GM12875 (cell line): ENCODE data around the gene FITM1.

ENCODE experiments used
- H3K4me3 ChIP-seq: one replicate; pipeline ENCODE4 v1.5.1; 2011; ENCODE audit warnings: low read depth, low read length, control low read depth
- TF ChIP-seq, protein P1 (sequence below): IDR thresholded peaks from 2 replicates; pipeline ENCODE4 v1.5.1; 2011; ENCODE audit warnings: low read depth, mild to moderate bottlenecking, control low read depth, inconsistent platforms, low read length, moderate library complexity, borderline replicate concordance; ENCODE audit not compliant: insufficient read depth

Gene FITM1

GRCh38 chr14:24085215-24085614 lies 45.2 kb upstream of the FITM1 start:
- H3K4me3 ChIP-seq = no peak overlapping the region
- TF ChIP-seq, protein P1, sequence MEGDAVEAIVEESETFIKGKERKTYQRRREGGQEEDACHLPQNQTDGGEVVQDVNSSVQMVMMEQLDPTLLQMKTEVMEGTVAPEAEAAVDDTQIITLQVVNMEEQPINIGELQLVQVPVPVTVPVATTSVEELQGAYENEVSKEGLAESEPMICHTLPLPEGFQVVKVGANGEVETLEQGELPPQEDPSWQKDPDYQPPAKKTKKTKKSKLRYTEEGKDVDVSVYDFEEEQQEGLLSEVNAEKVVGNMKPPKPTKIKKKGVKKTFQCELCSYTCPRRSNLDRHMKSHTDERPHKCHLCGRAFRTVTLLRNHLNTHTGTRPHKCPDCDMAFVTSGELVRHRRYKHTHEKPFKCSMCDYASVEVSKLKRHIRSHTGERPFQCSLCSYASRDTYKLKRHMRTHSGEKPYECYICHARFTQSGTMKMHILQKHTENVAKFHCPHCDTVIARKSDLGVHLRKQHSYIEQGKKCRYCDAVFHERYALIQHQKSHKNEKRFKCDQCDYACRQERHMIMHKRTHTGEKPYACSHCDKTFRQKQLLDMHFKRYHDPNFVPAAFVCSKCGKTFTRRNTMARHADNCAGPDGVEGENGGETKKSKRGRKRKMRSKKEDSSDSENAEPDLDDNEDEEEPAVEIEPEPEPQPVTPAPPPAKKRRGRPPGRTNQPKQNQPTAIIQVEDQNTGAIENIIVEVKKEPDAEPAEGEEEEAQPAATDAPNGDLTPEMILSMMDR = no peak

GRCh38 chr14:24086193-24086955 lies 44.1 kb upstream of the FITM1 start:
- TF ChIP-seq, protein P1 = no peak
- no peak overlapping the region for H3K4me3 ChIP-seq

DNA sequence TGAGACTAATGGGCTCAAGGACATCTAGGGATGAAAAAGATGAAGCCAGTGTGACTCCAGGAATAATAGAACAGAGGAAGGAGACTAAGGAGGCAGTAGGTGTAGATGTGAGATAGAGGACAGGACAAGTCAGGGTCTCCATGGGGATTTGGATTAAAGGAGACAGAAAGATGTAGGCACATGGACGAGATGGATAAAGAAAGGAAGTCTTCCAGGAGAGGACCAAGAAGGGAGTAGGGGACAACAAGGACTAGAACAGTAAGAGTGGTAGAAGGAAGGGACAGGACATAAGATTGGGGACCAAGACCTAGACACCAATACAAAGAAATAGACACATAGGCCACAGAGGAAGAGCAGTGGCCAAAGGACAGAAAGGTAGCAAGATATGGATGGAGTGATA lies 43.5 kb upstream of the FITM1 start:
- H3K4me3 ChIP-seq = no peak overlapping the region
- TF ChIP-seq, protein P1 = no peak

GRCh38 chr14:24088095-24088494 lies 42.4 kb upstream of the FITM1 start:
- no peak overlapping the region for H3K4me3 ChIP-seq

GRCh38 chr14:24089890-24090289 lies 40.6 kb upstream of the FITM1 start:
- TF ChIP-seq, protein P1 = no peak
- H3K4me3 ChIP-seq = no peak overlapping the region

More at GRCh38 chr14:24088095-24088494, 42.4 kb upstream of the FITM1 start:
- TF ChIP-seq, protein P1 = no peak

DNA sequence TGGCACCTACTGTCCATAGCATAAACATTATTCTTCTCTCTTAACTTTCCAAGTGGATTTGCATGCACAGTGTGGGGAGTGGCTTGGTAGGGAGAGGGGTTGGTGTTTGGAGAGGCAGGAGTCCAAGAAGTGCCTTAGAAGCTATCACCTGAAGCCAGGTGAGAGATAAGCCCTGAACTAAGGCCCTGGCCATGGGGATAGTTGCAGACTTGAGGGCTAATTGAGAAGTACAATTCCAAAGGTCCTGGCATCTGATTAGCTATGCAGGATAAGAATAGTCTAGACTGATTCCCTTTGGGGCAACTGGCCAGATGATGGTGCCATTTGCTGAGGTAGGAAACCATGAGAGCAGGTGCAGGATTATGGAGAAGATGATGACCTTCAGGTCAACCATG lies 38.4 kb upstream of the FITM1 start:
- TF ChIP-seq, protein P1 = no peak
- no peak overlapping the region for H3K4me3 ChIP-seq

DNA sequence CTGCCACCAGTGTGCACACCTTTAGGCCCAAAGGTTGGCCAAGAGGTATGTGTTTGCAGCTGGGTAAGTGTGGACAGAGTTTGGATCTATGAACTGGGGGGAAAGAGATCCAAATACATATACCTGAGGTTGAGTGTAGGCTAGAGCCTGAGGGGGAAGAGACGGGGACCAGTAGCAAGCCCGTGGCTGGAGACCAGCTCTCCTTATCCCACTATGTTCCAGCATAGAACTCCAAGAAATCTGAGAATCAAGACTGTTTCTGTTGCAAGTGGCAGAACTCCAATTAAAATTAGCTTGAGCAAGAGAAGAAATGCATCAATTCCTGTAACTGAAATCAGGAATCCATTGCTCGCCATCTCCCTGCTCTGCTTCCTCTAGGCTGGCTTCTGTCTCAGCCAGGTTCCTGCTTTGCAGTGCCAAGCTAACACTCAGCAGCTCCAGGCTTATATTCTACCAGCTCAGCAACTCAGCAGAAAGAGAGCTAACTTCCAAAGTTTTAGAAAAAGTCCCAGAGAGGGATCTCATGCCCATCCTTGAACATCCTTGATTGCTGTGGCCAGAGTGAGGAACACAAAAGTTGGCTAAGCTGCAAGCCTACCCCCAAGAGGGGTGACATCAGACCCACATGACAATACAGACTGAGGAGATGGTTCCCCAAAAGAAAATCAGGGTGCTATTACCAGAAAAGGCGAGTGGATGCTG lies 37.8 kb upstream of the FITM1 start:
- no peak overlapping the region for H3K4me3 ChIP-seq
- TF ChIP-seq, protein P1 = no peak
